ENCODE data around the gene EGFL7. TPM values are rescaled to one million over a fixed set of nuclear protein-coding genes. Genes with fewer than 3 reads are reported as not detected.

EGFL7 gene
- polyA plus RNA-seq, 1 donor = 90.8 TPM

DNA sequence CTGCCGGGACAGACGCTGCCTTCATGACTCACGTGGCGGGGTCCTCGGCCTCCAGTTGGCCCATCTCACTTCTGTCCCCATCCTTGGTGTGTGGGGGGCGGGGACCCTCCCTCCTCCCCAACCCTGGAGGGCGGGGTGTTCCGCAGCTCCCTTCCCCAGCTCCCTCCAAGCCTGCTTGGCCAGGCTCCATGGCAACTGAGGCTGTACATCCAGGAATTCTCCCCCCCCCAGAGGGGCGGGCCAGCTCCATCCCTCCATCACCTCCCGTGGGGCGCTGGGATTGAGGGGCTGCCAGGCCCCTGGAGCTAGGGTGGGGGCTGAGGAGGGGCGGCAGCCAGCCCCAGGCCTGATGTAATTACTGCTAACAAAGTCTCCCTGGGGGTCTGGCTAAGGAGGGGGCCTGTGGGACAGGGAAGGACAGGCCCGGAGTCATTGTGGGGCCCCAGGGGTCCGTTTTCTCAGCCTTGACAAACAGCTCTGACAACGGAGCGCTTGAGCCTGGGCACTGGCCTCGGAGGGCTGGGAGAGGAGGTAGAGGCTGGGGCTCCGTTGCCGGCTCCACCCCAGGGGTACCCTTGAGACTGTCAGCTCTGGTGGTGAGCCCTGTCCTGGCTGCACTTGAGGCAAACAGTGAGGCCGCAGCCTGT, 57.7 kb downstream of the EGFL7 start:
- no peak for DNase-seq

- DNase-seq = no peak
These were observed 58.2 kb downstream of the EGFL7 start for GRCh38 chr9:136720898-136721338.

- no peak for DNase-seq
These were observed 58.8 kb downstream of the EGFL7 start for GRCh38 chr9:136721339-136722092.

Other genes with a start within 250 kb of the EGFL7 start
- gene INPP5E, start 223.1 kb upstream of the EGFL7 start, polyA plus RNA-seq (ENCODE audit: insufficient read length) = 13.7 TPM
- 38.4 TPM for gene SEC16A, start 179.9 kb upstream of the EGFL7 start, polyA plus RNA-seq (ENCODE audit: insufficient read length)
- gene NOTCH1, start 116.9 kb upstream of the EGFL7 start, polyA plus RNA-seq (ENCODE audit: insufficient read length) = 38.6 TPM
- 19.1 TPM for gene AGPAT2, start 24.5 kb downstream of the EGFL7 start, polyA plus RNA-seq (ENCODE audit: insufficient read length)
- 20.4 TPM for gene DIPK1B, start 49.7 kb downstream of the EGFL7 start, polyA plus RNA-seq (ENCODE audit: insufficient read length)
- gene LCN10, start 80.0 kb downstream of the EGFL7 start, polyA plus RNA-seq (ENCODE audit: insufficient read length) = 5.6 TPM
- gene LCN6, start 85.6 kb downstream of the EGFL7 start, polyA plus RNA-seq (ENCODE audit: insufficient read length) = not detected
- gene LCN8, start 95.3 kb downstream of the EGFL7 start, polyA plus RNA-seq (ENCODE audit: insufficient read length) = 7.1 TPM
- gene LCN15, start 101.6 kb downstream of the EGFL7 start, polyA plus RNA-seq (ENCODE audit: insufficient read length) = 0.62 TPM
- 35.7 TPM for gene TMEM141, start 128.4 kb downstream of the EGFL7 start, polyA plus RNA-seq (ENCODE audit: insufficient read length)
- 3.0 TPM for gene CCDC183, start 133.4 kb downstream of the EGFL7 start, polyA plus RNA-seq (ENCODE audit: insufficient read length)
- gene RABL6, start 145.0 kb downstream of the EGFL7 start, polyA plus RNA-seq (ENCODE audit: insufficient read length) = 62.6 TPM
- 2.8 TPM for gene AJM1, start 179.6 kb downstream of the EGFL7 start, polyA plus RNA-seq (ENCODE audit: insufficient read length)
- 109 TPM for gene PHPT1, start 186.5 kb downstream of the EGFL7 start, polyA plus RNA-seq (ENCODE audit: insufficient read length)
- 5.9 TPM for gene MAMDC4, start 189.4 kb downstream of the EGFL7 start, polyA plus RNA-seq (ENCODE audit: insufficient read length)
- gene EDF1, start 203.4 kb downstream of the EGFL7 start, polyA plus RNA-seq (ENCODE audit: insufficient read length) = 336 TPM
- gene TRAF2, start 223.6 kb downstream of the EGFL7 start, polyA plus RNA-seq (ENCODE audit: insufficient read length) = 13.7 TPM